GM19468 (cell line): ENCODE measurements around the gene MAP4K4.
A peak's percentile ranks its signal among the peaks of the same experiment; 100 is the strongest.
"Not testable (repeated sequence)": the region's sequence is repeated elsewhere in the genome, so short reads cannot be mapped to it uniquely, and the experiment has no call there.

Source experiments
- ATAC-seq: cut with Tn5 transposase; IDR thresholded peaks from one replicate; pipeline ENCODE4 v1.9.1; 2021; ENCODE audit warnings: mild to moderate bottlenecking, moderate library complexity, moderate number of reproducible peaks; ENCODE audit not compliant: unreplicated experiment; ENCODE audit errors: extremely low read depth

MAP4K4 gene

DNA sequence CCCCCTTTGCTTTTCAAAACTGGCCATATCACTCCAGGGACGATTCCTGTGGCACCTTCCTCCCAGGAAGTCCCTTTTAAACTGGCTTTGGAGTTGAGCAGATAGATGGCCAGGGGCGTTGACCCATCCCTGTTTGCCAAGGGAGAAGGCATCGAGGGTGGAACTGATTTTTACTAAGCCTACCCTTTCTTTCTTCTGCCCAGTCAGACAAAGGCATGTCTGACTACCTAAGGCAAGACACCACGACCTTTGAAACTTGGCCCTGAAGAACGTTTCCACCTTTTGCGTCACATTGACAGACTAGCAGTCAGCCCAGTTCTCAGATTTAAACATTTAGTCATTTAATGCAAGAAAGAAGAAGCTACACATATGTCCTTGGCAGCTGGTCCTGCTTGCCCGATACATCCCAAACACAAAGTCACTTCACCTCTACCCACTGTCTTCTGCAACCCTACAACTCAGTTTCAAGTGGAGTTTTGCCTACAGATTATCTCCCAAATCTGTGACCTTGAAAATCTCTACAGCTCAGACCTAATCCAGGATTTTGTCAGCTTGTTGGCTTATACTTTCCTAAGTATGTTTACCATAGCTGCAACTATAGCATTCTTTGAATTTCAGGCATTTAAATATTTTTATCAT, 192.1 kb downstream of the MAP4K4 start:
- ATAC-seq, result no peak

DNA sequence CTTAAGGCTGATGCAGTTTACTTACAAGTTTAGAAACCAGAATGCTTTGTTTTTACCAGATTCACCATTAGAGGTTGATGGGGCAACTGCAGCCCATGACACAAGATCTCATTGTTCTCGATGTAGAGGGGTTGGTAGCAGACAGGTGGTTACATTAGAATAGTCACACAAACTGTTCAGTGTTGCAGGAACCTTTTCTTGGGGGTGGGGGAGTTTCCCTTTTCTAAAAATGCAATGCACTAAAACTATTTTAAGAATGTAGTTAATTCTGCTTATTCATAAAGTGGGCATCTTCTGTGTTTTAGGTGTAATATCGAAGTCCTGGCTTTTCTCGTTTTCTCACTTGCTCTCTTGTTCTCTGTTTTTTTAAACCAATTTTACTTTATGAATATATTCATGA, 194.9 kb downstream of the MAP4K4 start:
- ATAC-seq, result no peak

DNA sequence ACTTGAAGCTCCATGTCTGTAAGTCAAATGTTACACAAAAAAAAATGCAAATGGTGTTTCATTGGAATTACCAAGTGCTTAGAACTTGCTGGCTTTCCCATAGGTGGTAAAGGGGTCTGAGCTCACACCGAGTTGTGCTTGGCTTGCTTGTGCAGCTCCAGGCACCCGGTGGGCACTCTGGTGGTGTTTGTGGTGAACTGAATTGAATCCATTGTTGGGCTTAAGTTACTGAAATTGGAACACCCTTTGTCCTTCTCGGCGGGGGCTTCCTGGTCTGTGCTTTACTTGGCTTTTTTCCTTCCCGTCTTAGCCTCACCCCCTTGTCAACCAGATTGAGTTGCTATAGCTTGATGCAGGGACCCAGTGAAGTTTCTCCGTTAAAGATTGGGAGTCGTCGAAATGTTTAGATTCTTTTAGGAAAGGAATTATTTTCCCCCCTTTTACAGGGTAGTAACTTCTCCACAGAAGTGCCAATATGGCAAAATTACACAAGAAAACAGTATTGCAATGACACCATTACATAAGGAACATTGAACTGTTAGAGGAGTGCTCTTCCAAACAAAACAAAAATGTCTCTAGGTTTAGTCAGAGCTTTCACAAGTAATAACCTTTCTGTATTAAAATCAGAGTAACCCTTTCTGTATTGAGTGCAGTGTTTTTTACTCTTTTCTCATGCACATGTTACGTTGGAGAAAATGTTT, 196.3 kb downstream of the MAP4K4 start:
- no peak for ATAC-seq

DNA sequence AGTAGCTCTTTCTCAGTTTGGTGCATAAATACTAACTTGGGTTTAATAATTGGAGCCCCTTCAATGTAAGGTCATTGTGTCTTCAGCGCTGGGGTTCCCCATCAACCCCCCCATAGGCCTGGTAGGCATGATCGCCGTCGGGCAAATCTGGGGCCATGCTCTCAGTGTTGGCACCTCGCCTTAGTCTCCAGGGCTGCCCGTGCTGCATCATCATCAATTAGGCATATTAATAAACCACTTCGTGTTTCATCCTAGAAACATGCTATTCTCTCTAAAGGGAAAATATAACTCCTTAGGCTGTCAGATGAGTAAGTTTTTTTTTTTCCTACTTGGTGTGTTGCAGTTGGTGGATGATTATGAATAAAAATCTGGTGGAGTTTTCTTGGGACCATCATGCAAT, 197.5 kb downstream of the MAP4K4 start:
- no peak for ATAC-seq

DNA sequence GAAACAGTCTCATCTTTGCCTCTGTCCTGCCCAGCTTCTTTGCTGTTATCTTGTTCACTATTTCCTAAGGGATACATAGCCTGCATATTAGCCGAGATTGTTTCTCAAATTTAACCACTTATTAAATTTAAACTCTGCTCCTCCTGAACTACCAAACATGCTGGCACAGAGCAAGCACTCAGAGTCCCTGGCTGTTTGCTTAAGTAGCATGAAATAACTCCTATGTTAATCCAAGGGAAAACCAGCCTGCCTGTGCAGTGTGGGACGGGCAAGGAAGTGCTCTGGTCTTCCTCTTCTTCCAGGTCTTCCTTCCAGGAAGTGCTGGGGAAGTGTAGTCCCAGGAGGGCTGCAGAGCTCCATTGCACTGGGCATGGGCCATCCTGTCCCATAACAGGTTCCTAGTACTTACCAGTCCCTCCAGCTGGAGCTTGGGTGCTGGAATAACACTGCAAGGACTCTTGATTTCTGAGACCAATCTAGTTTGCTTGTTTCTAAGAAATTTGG, 198.4 kb downstream of the MAP4K4 start:
- ATAC-seq, result no peak

DNA sequence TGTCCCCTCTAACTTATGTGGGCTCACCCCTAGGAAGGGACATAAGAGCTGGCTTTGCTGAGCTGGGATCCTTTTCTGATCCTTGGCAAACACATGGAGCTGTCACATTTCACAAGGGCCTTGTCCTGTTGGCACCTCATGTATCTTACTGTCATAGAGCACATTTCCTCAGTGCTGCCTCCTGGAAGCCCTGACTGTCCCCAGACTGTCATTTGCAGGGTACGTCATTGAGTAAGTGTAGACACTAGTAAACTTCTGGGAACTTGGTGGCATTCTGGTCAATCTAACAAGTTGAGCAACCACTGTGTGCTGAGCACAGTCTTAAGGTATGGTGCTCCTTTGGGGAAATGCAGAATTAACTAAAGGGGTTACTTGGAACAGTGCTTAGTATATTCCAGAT, 199.8 kb downstream of the MAP4K4 start:
- no peak for ATAC-seq

DNA sequence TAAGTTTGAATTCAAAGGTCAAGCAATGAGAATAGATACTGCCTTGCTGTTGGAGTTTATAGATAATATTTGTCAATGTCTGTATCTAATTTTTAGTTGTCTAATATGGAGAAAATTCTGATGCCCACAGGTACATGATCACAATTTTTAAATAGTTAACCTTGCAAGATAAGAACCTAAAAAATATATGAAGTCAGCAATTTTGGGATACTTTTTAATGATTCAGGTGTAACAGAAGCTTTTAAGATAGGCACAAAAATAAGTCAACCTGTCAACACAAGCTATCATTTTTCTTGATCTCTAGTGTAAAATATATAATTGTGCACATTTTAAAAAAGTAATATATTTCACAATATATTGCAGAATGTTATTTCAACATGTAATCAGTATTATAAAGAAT, 201.8 kb downstream of the MAP4K4 start:
- ATAC-seq, result no peak

DNA sequence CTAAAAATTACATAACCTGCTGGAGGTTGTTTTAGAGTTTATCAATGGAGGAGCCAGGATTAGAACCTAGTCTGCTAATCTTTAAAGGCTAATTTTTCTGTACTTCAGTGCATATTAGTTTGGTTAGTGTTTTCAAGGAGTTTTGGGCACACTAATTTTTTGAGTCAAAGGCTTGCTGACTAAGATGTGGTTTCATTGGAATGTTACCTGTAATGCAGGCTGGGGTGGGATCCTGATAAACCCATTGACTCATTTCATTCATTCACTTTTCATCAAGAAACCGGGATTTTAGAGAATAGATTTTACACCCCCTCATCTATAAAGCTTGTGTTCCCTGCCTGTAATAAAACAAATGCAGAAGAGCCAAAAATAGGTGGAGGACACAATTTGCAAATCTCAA, 202.4 kb downstream of the MAP4K4 start:
- ATAC-seq, result no peak

DNA sequence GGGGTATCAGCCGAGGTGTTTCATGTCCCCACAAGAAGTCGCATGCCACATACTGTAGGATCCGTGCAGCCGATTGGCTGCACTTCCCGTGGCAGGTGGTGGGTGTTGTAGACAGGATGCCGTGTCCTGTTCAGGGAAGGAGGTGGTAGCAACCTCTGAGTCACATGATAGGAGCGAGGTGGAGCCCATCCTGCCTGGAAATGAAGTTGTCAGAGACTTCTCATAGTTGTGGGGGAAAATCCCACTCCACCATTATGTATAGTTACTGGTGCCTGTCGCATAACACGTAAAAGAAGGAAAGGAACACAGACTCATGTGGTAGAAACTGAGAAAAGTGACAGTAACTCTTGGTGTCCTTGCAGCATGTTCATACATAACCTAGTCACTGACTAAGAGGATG, 202.9 kb downstream of the MAP4K4 start:
- peak; percentile 54 for ATAC-seq

DNA sequence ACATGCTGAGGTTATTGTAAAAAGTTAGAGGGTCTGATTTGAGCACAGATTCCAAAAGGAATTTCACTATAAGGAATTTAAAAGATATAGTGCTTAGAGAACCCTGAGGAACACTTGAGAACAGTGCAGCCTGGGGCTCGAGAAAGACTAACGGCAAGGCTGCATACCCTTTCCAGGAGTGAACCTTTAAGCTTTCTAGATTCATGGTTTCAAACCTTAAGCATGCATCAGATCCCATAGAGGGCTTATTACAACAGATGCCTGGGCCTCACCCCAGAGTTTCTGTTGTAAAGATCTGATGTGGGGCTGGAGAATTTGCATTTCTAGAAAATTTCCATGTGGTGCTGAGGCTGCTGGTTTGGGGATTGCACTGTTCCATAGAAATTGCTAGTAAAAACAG, 203.7 kb downstream of the MAP4K4 start:
- ATAC-seq, result no peak

DNA sequence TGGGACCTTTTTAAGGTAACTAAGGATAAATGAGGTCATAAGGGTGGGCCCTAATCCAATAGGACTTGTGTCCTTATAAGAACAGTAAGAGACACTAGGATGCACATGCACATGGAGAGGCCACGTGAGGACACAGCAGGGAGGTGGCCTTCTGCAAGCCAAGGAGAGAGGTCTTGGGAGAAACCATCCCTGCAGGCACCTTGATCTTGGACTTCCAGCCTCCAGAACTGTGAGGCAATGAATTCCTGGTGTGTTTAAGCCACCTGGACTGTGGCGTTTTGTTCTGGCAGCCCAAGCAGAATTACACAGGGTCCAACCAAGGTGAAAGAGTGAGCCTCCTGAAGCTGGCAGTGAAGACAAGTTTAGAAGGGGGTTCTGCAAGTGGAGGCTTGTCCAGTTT, 204.7 kb downstream of the MAP4K4 start:
- ATAC-seq, result no peak

DNA sequence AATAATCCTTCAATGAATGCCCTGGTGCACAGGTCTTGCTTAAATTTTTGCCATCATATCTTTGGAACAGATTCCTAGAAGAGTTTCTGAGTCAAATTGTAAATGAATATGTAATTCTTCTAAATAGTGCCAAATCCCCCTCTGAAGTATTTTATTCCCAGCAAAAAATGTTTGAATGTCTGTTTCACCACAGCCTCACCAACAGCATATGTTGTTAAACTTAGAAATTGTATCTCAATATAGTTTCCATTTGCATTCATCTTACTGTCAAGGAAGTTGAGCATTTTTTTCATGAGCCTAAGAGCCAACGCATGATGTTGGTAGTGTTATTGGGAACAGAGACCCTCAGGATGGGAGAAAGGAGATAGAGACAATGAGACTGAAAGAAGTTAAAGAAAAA, 207.4 kb downstream of the MAP4K4 start:
- ATAC-seq, result no peak

DNA sequence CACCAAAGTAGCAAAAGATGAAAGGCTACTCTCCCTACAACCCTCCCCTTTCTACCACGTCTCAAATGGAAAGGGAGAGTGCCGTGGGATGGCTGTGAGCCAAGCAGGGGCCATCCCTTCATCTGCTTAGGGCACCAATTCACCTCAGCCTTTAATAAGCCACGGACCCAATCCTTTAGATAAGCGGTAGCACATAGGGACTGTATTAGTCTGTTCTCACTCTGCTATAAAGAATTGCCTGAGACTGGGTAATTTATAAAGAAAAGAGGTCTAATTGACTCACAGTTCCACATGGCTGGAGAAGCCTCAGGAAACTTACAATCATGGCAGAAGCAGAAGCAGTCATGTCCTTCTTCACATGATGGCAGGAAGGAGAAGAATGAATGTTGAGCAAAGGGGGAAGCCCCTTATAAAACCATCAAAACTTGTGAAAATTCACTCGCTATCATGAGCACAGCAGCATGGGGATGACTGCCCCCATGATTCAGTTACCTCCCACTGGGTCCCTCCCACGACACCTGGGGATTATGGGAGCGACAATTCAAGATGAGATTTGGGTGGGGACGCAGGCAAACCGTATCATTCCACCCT, 208.3 kb downstream of the MAP4K4 start:
- no peak for ATAC-seq

DNA sequence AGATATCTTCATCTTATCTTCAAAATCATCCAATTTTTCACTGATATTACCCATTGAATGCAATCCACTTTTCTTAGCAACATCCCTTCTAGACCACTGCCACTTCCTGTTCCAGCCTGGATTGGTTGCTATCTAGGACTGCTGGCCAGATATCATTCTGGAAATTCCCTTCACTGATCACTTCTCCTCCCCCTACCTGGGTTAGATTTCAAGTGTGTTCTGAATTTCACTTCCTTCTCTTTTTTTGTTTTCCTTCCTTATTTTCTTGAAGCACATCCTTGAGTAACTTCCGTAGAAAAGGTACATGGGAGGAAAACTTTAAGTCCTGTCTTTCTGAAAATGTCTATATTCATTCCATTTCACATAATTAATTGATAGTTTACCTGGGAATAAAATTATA, 212.3 kb downstream of the MAP4K4 start:
- ATAC-seq, result no peak

DNA sequence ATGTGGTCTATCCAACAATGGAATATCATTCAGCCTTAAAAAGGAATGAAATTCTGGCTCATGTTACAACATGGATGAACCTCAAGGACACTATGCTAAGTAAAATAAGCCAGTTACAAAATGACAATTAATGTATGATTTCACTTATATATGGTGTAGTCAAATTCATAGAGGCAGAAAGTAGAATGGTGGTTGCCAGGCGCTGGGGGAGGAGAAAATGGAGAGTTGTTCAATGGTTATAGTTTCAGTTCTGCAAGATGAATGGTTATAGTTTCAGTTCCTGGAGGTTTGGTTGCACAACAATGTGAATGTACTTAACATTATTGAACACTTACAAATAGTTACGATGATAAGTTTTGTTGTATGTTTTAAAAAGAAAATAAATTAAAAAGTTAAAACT, 215.0 kb downstream of the MAP4K4 start:
- peak; percentile 90 for ATAC-seq

DNA sequence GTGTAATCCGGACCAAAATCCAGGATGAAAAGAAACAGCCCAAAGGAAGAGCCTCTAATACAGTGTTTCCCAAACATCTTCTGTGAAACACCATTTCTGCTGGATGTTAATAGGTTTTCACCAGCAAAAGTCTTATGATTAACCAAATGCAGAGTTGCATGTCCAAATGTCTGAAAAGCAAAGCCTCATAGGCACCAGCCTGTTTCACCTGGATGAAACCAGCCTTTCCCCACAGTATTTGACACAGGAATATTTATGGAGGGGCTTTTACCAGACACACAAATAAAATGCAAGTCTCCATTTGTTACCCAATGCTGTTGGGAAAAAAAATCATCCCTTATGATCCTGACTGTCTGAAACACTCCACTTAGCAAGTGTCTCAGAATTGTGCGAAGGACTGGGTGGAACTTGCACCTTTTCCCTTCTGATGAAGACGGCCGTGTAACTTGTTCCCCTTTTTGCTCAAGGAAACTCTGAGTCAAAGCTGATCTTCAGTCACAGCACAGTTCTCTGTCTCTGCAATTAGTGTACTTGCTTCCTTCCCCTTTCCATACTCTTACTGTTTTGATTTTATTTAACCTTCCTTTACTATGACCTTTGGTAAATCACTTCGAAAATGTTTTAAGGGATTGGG, 223.9 kb downstream of the MAP4K4 start:
- ATAC-seq, result no peak

DNA sequence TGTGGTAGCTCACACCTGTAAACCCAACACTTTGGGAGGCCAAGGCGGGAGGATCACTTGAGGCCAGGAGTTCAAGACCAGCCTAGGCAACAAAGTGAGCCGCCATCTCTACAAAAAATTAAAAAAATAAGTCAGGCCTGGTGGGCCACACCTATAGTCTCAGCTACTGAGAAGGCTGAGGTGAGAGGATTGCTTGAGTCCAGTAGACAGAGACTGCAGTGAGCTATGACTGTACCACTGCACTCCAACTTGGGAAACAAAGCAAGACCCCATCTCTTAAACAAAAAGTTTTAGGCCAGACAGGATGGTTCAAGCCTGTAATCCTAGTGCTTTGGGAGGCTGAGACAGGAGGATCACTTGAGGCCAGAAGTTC, 224.4 kb downstream of the MAP4K4 start:
- no peak for ATAC-seq

DNA sequence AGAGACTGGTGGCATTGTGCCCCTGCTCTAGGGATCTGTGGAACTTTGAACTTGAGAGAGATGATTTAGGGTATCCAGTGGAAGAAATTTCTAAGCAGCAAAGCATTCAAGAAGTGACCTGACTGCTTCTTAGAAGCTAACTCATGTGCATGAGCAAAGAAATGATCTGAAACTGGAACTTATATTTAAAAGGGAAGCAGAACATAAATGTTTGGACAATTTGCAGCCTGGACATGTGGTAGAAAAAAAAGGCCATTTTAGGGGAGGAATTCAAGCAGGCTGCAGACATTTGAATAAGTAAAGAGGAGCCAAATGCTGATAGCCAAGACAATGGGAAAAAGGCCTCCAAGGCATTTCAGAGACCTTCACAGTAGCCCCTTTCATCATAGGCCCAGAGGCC, 226.8 kb downstream of the MAP4K4 start:
- ATAC-seq, result not testable (repeated sequence)

DNA sequence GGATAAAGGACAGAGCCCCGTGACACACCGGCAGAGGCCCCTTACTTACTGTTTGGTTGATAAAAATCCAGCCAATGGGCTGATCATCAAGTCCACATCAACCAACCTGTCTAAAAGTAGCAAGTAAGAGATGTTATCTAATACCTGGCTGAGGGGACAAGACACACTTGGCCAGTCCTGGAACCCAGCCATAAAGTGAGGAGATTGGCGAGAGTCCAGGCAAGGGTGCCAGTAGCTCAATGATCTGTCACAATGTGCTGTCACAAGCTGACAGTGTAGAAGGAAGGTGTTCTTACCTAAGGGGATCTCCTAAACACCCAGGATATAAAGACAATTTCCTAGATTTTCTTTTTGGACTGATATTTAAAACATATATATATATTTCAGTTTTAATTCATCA, 232.5 kb downstream of the MAP4K4 start:
- ATAC-seq, result no peak

DNA sequence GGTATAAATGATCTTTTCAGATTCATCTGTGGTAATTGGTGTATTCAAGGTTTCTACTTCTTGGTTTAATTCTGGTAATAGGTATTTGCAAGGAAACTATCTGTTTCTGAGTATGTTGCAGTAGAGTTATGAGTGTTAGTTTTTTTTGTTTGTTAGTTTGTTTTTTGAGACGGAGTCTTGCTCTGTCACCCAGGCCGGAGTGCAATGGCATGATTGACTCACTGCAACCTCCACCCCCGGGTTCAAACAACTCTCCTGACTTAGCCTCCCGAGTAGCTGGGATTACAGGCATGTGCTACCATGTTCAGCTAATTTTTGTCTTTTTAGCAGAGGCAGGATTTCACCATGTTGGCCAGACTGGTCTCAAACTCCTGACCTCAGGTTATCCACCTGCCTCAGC, 233.3 kb downstream of the MAP4K4 start:
- ATAC-seq, result no peak

DNA sequence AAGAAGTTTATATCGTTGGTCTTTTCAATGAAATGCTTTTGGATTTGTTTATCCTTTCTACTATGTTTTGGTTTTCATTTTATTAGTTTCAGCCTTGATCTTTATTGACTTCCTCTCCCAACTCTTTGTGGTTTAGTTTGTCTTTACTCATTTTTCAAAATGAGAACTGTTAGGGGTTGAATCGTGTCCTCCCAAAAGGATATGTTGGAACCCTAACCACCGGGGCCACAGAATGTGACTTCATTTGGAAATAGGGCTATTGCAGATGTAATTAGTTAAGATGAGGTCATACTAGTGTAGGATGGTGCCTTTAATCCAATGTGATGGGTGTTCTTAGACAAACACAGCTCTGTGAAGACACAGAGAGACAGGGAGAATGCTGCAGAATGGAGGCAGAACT, 233.9 kb downstream of the MAP4K4 start:
- no peak for ATAC-seq
